Thymus (tissue), 11 donors: Measurements from ENCODE around the gene CXCL8. TPM values are rescaled to one million over a fixed set of nuclear protein-coding genes. Genes with fewer than 3 reads are reported as not detected.

Experiments
- DNase-seq, 9 donors: peaks; one replicate each; pipeline ENCODE4 v3.0.0-alpha.2; 2013; ENCODE audit warnings: low spot score in 9 of 9, low read depth in 6 of 9, missing footprints in 1 of 9
- H3K27ac ChIP-seq, 2 donors: one replicate each; pipeline ENCODE4 v1.5.1; 2013; ENCODE audit warnings: control low read depth in 1 of 2, low read depth in 1 of 2, low read length in 1 of 2, mild to moderate bottlenecking in 1 of 2, moderate library complexity in 1 of 2
- H3K27me3 ChIP-seq, 2 donors: one replicate each; pipeline ENCODE4 v1.5.1; 2013; ENCODE audit warnings: low read length in 1 of 2; ENCODE audit not compliant: control insufficient read depth in 2 of 2, insufficient read depth in 1 of 2
- H3K36me3 ChIP-seq, 2 donors: one replicate each; pipeline ENCODE4 v1.5.1; 2013; ENCODE audit warnings: low read length in 1 of 2, mild to moderate bottlenecking in 1 of 2, moderate library complexity in 1 of 2; ENCODE audit not compliant: control insufficient read depth in 2 of 2, insufficient read depth in 2 of 2
- H3K4me1 ChIP-seq, 2 donors: one replicate each; pipeline ENCODE4 v1.5.1; 2013; ENCODE audit warnings: low read length in 2 of 2; ENCODE audit not compliant: control insufficient read depth in 2 of 2, insufficient read depth in 2 of 2
- H3K4me3 ChIP-seq, 2 donors: one replicate each; pipeline ENCODE4 v1.5.1; 2013; ENCODE audit warnings: low read length in 2 of 2, control low read depth in 1 of 2, mild to moderate bottlenecking in 1 of 2
- H3K9me3 ChIP-seq, 2 donors: one replicate each; pipeline ENCODE4 v1.5.1; 2013; ENCODE audit warnings: low read length in 1 of 2, mild to moderate bottlenecking in 1 of 2; ENCODE audit not compliant: control insufficient read depth in 2 of 2, insufficient read depth in 1 of 2
- WGBS: extraction: QIAGEN DNeasy Blood & Tissue Kit; methylation state at CpG from one replicate; pipeline ENCODE4 v1.1.7; 2013; 5-methylcytosine and 5-hydroxymethylcytosine counted together
- polyA plus RNA-seq: library from polyadenylated mRNA; stranded (reverse); fragments of 200-250 nt; gene quantifications from one replicate; pipeline ENCODE4 v1.2.3, GENCODE V29; 2013
- total RNA-seq: library from RNA; stranded (reverse); fragments of 120-200 nt; gene quantifications from one replicate; pipeline ENCODE4 v1.2.4, GENCODE V29; 2013
- donor health status: healthy.

Gene CXCL8
- total and polyA plus RNA-seq, 2 donors = 3.7 to 11.0 TPM

DNA sequence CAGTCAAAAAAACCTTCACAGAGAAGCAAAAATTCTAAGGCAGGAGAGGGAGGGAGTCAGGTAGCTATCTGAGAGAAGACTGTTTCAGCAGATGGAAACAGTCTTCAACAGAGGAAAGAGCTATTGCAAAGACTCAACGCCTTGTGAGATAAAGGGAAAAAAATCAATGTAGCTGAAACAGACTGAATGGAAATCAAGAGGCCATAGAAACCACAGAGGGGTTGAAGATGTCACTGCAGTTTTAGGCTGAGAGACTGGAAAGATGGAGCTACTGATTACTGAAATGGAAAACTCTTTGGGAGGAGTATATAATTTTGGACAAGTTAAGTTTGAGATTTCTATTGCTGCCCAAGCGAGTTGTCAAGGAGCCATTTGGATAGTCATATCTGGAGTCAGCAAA lies 28.4 kb upstream of the CXCL8 start:
- Histone ChIP-seq H3K27me3 (no peaks in the 10 kb centered on the region), H3K4me1 (peaks cover 14 to 18% of the 10 kb centered on the region in 2 donors), H3K4me3 (no peak overlapping the region), H3K9me3 (no peaks in the 10 kb centered on the region), H3K36me3 (no peaks in the 10 kb centered on the region), H3K27ac (no peak overlapping the region)
- no peak for DNase-seq
- 82% methylated on average over 2 of the region's 2 CpGs for WGBS

DNA sequence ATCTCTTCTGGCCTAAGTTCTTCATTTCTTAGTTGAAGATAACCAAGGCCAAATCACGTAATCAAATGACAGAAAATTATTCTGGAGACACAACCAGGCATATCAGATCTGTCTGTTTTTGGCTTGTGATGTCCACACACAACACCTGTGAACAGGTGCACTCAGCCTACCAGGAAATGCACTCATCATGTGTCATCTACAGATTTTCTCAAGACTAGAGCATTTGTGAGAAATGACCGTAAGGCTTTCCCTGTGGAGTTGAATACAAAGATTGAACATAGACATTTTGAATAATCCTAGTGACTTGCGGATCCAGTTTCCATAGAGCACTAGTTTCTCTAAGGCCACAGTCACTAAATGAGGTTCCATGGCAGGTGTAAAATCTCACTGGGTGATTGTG lies 26.7 kb upstream of the CXCL8 start:
- Histone ChIP-seq H3K4me1 (peaks cover 6 to 8% of the 10 kb centered on the region in 2 donors), H3K27me3 (no peaks in the 10 kb centered on the region), H3K27ac (no peak overlapping the region), H3K4me3 (no peak overlapping the region), H3K9me3 (no peaks in the 10 kb centered on the region), H3K36me3 (no peaks in the 10 kb centered on the region)
- WGBS = 96% methylated on average over 3 of the region's 3 CpGs
- DNase-seq = no peak

DNA sequence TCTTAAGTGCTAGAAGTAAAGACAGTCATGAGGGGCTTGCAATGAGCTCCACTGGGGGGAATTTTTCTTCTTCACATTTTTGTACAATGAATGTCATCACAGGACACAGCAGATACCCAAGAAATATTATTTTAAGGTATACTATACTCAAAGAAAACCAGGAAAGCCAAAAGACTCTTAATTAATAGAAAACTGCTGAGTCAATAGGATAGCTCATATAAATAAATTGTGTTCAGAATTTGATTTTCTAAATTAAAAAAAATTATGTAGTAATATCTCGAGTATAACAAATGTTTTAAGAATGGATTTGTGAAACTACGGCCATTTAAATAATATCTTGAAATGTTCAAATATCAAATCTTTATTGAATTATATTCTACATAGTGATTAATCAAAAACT lies 25.7 kb upstream of the CXCL8 start:
- DNase-seq = no peak
- Histone ChIP-seq H3K4me1 (peaks cover 6 to 8% of the 10 kb centered on the region in 2 donors), H3K27ac (no peak overlapping the region), H3K9me3 (no peaks in the 10 kb centered on the region), H3K27me3 (no peaks in the 10 kb centered on the region), H3K36me3 (no peaks in the 10 kb centered on the region), H3K4me3 (no peak overlapping the region)
- WGBS = over 99% methylated on average over 2 of the region's 2 CpGs

- 77% methylated on average over 2 of the region's 2 CpGs for WGBS
- DNase-seq = no peak
- no peaks in the 10 kb centered on the region for H3K36me3 ChIP-seq
- H3K9me3 ChIP-seq = no peaks in the 10 kb centered on the region
- H3K4me1 ChIP-seq = peaks cover 6 to 8% of the 10 kb centered on the region in 2 donors
- H3K27me3 ChIP-seq = no peaks in the 10 kb centered on the region
- no peak overlapping the region for H3K4me3 ChIP-seq
- H3K27ac ChIP-seq = no peak overlapping the region
Observed at GRCh38 chr4:73715659-73716058, 24.7 kb upstream of the CXCL8 start.

DNA sequence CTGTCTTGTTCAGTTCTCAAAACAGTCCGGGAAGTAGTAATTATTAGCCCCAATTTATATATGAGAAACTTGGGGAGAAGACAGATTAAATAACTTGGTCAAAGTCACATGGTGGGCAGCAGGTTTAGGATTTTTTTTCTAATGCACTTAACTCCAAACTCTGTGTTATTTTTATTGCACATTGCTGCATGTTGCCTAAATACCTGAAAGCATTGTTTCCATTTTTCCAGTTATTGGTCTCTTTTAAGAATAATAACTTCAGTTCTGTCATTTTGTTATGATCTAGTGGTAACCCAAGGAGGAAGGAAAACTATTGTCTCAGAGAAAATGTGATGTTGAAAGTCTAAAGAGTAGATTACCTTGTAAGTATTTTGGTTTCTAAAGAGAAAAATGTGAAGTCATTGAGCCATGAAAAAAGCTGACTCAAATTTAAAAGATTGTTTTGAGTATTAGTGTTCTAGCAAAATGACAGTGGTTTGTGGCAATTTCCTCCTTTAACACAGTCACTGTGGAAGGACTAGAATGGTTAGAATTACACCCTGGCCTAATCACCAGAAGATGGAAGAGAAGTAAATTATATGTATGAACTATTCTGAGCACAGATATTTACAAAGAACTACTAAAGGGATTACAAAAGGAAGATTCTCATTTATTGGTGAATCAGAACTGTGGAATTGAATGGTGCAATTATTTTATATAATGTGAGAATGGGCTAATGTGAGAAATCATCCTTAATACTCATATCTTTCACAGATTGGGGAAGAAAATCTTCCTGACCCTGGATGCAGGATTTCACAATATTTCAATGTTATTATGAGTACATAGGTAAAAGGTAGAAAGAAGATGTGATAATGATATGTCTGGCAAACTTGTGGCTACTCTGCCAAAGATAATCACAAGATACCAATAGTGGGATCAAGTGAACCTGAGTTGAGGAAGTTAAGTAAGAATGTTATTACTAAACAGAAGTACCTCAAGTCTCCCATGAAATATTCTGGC lies 21.7 kb upstream of the CXCL8 start:
- no peaks in the 10 kb centered on the region for H3K27me3 ChIP-seq
- peaks cover 0 to 5% of the 10 kb centered on the region in 2 donors for H3K4me1 ChIP-seq
- H3K27ac ChIP-seq = no peak overlapping the region
- no peak overlapping the region for H3K4me3 ChIP-seq
- 96% methylated on average over 1 of the region's 1 CpG for WGBS
- no peaks in the 10 kb centered on the region for H3K9me3 ChIP-seq
- no peaks in the 10 kb centered on the region for H3K36me3 ChIP-seq
- DNase-seq = no peak

DNA sequence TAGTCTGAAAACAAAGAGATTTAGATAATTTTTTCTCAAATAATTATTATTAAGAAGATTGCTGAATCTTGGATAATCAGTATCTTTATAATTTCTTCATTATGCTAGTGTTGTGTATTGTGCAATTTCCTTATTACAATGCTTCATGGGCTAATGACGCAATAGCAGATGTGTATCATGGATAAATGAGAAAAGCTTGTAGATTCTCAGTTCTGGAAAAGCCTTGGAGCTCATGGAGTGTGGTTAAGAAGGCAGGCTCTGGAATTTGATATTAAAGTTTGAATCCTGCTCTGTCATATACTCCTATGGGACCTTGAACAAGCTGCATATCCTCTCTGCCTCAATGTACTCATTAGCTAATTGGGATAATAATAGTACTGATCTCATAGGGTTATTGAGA lies 18.9 kb upstream of the CXCL8 start:
- no peaks in the 10 kb centered on the region for H3K9me3 ChIP-seq
- DNase-seq = no peak
- no peak overlapping the region for H3K4me3 ChIP-seq
- H3K4me1 ChIP-seq = no peaks in the 10 kb centered on the region
- no peaks in the 10 kb centered on the region for H3K27me3 ChIP-seq
- no peak overlapping the region for H3K27ac ChIP-seq
- H3K36me3 ChIP-seq = no peaks in the 10 kb centered on the region
- WGBS = 97% methylated on average over 1 of the region's 1 CpG

GRCh38 chr4:73721909-73722308 lies 18.5 kb upstream of the CXCL8 start:
- no peaks in the 10 kb centered on the region for H3K9me3 ChIP-seq
- 95% methylated on average over 1 of the region's 1 CpG for WGBS

GRCh38 chr4:73723023-73723422 lies 17.3 kb upstream of the CXCL8 start:
- Histone ChIP-seq H3K9me3 (no peaks in the 10 kb centered on the region), H3K27me3 (no peaks in the 10 kb centered on the region), H3K27ac (no peak overlapping the region), H3K4me3 (no peak overlapping the region), H3K36me3 (no peaks in the 10 kb centered on the region), H3K4me1 (no peaks in the 10 kb centered on the region)
- DNase-seq = no peak
- WGBS = 97% methylated on average over 4 of the region's 4 CpGs

More at GRCh38 chr4:73721909-73722308, 18.5 kb upstream of the CXCL8 start:
- Histone ChIP-seq H3K27me3 (no peaks in the 10 kb centered on the region), H3K4me3 (no peak overlapping the region), H3K4me1 (no peaks in the 10 kb centered on the region), H3K36me3 (no peaks in the 10 kb centered on the region), H3K27ac (no peak overlapping the region)
- no peak for DNase-seq

GRCh38 chr4:73723928-73724327 lies 16.4 kb upstream of the CXCL8 start:
- H3K9me3 ChIP-seq = no peaks in the 10 kb centered on the region
- H3K36me3 ChIP-seq = no peaks in the 10 kb centered on the region
- H3K27ac ChIP-seq = no peak overlapping the region
- H3K4me3 ChIP-seq = no peak overlapping the region
- no peak for DNase-seq
- no peaks in the 10 kb centered on the region for H3K4me1 ChIP-seq
- H3K27me3 ChIP-seq = no peaks in the 10 kb centered on the region
- WGBS = 98% methylated on average over 6 of the region's 6 CpGs
